Thoracic aorta (tissue), 2 donors: ENCODE measurements around the gene CDC42BPB. TPM values are rescaled to one million over a fixed set of nuclear protein-coding genes. Genes with fewer than 3 reads are reported as not detected.

ENCODE experiments used
- ATAC-seq: fragments of 150-250 bp; one replicate; pipeline ENCODE4 v1.8.0; 2017; ENCODE audit warnings: low read depth; ENCODE audit not compliant: insufficient number of reproducible peaks, low FRiP score
- DNase-seq: peaks from one replicate; pipeline ENCODE4 v3.0.0-alpha.2; 2020; ENCODE audit warnings: low spot score
- H3K27ac ChIP-seq, 2 donors: fragments of 200-600 bp; sonication (generic); 1 replicate in 1 of 2; 2 replicates in 1 of 2; pipeline ENCODE4 v1.5.1; 2016; ENCODE audit warnings: mild to moderate bottlenecking in 2 of 2, moderate library complexity in 2 of 2
- H3K27me3 ChIP-seq: fragments of 200-600 bp; sonication (generic); replicated peaks from 2 replicates; pipeline ENCODE4 v1.6.0; 2016; ENCODE audit warnings: mild to moderate bottlenecking; ENCODE audit not compliant: insufficient read depth
- H3K36me3 ChIP-seq: fragments of 200-600 bp; sonication (generic); one replicate; pipeline ENCODE4 v1.5.1; 2016
- H3K4me1 ChIP-seq, 2 donors: fragments of 200-600 bp; sonication (generic); 1 replicate in 1 of 2; 2 replicates in 1 of 2; pipeline versions ENCODE4 v1.5.1 to v1.6.0; 2016; ENCODE audit warnings: low read depth in 2 of 2, mild to moderate bottlenecking in 1 of 2; ENCODE audit not compliant: control insufficient read depth in 1 of 2
- H3K4me3 ChIP-seq: fragments of 200-600 bp; sonication (generic); 2 replicates; pipeline ENCODE4 v1.5.1; 2016; ENCODE audit warnings: mild to moderate bottlenecking
- H3K9me3 ChIP-seq: fragments of 200-600 bp; sonication (generic); 2 replicates; pipeline ENCODE4 v1.5.1; 2016
- total RNA-seq, 2 donors: library from RNA; depleted of rRNA; stranded (reverse); fragments of >200 nt; gene quantifications; one replicate each; pipeline versions ENCODE4 v1.1.0 to v1.2.3, GENCODE V29; 2016
- TF ChIP-seq, protein P1 (sequence below): fragments of 200-600 bp; sonication (generic); IDR thresholded peaks from one replicate; pipeline ENCODE4 v1.5.1; 2019; ENCODE audit warnings: antibody characterized with exemption

The CDC42BPB gene
- total RNA-seq, 2 donors from 2014 or later = 121 to 133 TPM

GRCh38 chr14:103101257-103101962 lies 44.1 kb upstream of the CDC42BPB start:
- Histone ChIP-seq H3K27me3 (peaks cover 19% of the 10 kb centered on the region), H3K9me3 (no peaks in the 10 kb centered on the region), H3K4me1 (peaks cover 0 to 24% of the 10 kb centered on the region in 2 donors), H3K36me3 (no peaks in the 10 kb centered on the region), H3K4me3 (no peak overlapping the region), H3K27ac (no peak overlapping the region)
- no peak for ATAC-seq
- TF ChIP-seq, protein P1, sequence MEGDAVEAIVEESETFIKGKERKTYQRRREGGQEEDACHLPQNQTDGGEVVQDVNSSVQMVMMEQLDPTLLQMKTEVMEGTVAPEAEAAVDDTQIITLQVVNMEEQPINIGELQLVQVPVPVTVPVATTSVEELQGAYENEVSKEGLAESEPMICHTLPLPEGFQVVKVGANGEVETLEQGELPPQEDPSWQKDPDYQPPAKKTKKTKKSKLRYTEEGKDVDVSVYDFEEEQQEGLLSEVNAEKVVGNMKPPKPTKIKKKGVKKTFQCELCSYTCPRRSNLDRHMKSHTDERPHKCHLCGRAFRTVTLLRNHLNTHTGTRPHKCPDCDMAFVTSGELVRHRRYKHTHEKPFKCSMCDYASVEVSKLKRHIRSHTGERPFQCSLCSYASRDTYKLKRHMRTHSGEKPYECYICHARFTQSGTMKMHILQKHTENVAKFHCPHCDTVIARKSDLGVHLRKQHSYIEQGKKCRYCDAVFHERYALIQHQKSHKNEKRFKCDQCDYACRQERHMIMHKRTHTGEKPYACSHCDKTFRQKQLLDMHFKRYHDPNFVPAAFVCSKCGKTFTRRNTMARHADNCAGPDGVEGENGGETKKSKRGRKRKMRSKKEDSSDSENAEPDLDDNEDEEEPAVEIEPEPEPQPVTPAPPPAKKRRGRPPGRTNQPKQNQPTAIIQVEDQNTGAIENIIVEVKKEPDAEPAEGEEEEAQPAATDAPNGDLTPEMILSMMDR = no peak
- no peak for DNase-seq

DNA sequence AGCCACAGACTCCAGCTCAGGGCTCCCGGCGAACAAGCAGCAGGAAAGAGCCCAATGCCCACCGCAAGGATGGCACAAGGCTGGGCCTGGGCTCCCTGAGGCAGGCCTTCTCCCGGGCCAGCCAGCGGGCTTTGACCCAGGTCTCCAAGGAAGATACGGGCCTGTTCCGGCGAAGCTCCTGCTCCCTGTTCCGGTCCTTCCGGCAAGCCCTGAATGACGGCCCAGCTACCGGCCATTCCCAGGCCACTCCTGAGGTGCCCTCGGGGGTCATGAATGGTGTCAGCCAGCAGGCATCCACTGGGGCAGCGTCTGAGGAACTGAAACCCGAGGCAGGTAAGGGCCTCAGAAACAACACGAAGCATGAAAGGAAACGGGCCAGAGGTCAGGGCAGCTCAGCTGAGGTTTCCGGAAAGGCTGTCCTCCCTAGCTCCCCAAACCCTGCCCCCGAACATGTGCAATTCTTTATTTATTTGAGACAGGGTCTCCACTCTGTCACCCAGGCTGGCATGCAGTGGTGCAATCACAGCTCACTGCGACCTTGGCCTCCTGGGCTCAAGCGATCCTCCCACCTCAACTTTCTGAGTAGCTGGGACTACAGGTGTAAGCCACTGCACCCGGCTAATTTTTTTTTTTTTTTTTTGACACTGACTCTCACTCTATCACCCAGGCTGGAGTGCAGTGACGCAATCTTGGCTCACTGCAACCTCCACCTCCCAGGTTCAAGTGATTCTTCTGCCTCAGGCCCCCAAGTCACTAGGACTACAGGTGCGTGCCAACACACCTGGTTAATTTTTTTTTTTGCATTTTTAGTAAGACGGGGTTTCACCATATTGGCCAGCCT lies 43.2 kb upstream of the CDC42BPB start:
- Histone ChIP-seq H3K36me3 (no peaks in the 10 kb centered on the region), H3K9me3 (no peaks in the 10 kb centered on the region), H3K4me3 (no peak overlapping the region), H3K4me1 (peaks cover 0 to 24% of the 10 kb centered on the region in 2 donors), H3K27me3 (peaks cover 19% of the 10 kb centered on the region), H3K27ac (no peak overlapping the region)
- TF ChIP-seq, protein P1 = no peak
- ATAC-seq (no peak), DNase-seq (no peak)

DNA sequence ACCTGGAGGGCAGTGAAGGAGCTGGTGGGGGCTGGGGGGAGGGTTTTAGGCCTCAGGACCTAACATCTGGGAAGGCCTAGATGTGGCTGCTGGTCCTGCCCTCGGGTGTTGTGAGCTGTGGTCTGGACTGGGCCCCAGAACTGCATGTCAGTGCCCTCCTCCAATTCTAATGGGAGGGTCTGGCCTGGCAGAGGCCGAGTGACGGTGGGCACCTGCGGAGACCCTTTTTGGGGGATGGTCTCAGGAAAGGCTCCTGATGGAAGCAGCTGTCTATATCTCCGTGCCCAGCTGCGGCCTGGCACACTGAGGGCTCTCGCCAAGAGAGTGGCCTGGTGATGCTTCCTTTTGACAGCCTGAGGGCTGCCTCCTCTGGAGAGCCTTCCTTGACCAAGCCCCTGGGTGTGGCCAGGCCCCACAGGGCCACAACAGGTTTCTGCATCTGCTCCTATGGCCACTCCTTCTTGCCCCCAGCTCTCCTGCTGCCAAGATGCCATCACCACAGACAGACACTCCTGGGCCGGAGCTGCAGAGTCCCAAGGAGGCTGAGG lies 42.5 kb upstream of the CDC42BPB start:
- H3K4me3 ChIP-seq = no peak overlapping the region
- H3K36me3 ChIP-seq = no peaks in the 10 kb centered on the region
- DNase-seq (no peak), ATAC-seq (no peak)
- no peak overlapping the region for H3K27ac ChIP-seq
- H3K27me3 ChIP-seq = peaks cover 17% of the 10 kb centered on the region
- peaks cover 0 to 20% of the 10 kb centered on the region in 2 donors for H3K4me1 ChIP-seq
- no peaks in the 10 kb centered on the region for H3K9me3 ChIP-seq
- TF ChIP-seq, protein P1 = no peak

DNA sequence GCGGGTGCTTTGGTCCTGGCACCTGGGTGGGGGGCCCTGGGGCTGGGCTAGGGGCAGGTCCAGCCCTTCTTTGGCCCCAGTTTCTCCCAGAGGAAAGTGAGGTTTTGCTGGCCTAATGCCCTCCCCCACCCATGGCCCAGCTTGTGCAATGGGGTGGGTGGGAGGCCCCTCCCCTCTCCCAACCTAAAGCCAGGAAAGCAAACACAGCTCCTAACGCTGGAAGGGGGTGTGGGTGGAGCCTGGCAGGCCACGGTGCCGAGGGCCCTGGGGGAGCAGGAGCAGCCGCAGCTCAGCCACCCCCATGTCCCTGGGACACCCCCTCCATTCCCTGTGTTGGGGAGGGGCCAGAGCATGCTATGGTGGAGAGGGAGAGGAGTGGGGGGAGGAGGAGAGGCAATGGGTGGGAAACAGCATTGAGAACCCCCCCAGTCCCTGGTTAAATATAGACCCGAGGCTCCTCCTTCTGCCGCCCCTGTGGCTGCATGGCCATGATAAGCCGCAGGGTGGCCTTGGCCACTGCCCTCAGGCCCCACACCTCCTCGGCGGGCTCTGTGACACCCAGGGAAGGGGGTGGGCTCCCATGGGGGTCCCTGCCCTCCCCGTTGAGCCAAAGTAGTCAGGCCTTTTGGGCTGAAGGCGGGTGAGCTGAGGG lies 41.9 kb upstream of the CDC42BPB start:
- H3K36me3 ChIP-seq = no peaks in the 10 kb centered on the region
- no peak for ATAC-seq
- TF ChIP-seq, protein P1 = no peak

More for the DNA sequence above, 41.9 kb upstream of the CDC42BPB start:
- Histone ChIP-seq H3K27me3 (peaks cover 11% of the 10 kb centered on the region), H3K27ac (no peak overlapping the region), H3K9me3 (no peaks in the 10 kb centered on the region), H3K4me1 (peaks cover 0 to 14% of the 10 kb centered on the region in 2 donors), H3K4me3 (no peak overlapping the region)
- DNase-seq = no peak
